ENCODE results near the gene RCBTB1. TPM values are rescaled to one million over a fixed set of nuclear protein-coding genes. Genes with fewer than 3 reads are reported as not detected.
A peak's percentile ranks its signal among the peaks of the same experiment; 100 is the strongest.
"Not testable (repeated sequence)": the region's sequence is repeated elsewhere in the genome, so short reads cannot be mapped to it uniquely, and the experiment has no call there.

RCBTB1 gene
- total RNA-seq, 1 donor from 2014 or later: 14.9 TPM

DNA sequence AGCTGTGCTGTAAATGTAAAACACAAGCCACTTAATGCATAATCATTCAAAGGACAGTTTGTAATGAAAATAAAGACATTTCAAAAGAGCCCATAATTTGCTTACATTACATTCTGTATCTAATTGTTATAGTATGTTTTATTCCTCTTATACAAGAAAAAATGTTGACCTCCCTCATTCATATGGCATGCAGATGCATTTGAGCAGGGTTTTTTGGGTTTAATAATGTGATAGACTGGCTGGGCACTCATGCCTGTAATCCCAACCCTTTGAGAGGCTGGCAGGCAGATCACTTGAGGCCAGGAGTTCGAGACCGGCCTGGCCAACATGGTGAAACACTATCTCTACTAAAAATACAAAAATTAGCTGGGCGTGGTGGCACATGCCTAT, 31.3 kb upstream of the RCBTB1 start:
- H3K36me3 Mint-ChIP-seq (ENCODE audit: low read depth): no peaks in the 10 kb centered on the region
- DNase-seq (ENCODE audit: low spot score): no peak
- no peaks in the 10 kb centered on the region for H3K4me1 Mint-ChIP-seq (ENCODE audit: low read depth)
- H3K27me3 Mint-ChIP-seq (ENCODE audit: insufficient read depth): no peaks in the 10 kb centered on the region
- intact Hi-C loops (cut with micrococcal nuclease): no loop called here
- no peaks in the 10 kb centered on the region for H3K9me3 Mint-ChIP-seq
- H3K4me3 Mint-ChIP-seq: no peak overlapping the region
- no peak overlapping the region for H3K27ac Mint-ChIP-seq

DNA sequence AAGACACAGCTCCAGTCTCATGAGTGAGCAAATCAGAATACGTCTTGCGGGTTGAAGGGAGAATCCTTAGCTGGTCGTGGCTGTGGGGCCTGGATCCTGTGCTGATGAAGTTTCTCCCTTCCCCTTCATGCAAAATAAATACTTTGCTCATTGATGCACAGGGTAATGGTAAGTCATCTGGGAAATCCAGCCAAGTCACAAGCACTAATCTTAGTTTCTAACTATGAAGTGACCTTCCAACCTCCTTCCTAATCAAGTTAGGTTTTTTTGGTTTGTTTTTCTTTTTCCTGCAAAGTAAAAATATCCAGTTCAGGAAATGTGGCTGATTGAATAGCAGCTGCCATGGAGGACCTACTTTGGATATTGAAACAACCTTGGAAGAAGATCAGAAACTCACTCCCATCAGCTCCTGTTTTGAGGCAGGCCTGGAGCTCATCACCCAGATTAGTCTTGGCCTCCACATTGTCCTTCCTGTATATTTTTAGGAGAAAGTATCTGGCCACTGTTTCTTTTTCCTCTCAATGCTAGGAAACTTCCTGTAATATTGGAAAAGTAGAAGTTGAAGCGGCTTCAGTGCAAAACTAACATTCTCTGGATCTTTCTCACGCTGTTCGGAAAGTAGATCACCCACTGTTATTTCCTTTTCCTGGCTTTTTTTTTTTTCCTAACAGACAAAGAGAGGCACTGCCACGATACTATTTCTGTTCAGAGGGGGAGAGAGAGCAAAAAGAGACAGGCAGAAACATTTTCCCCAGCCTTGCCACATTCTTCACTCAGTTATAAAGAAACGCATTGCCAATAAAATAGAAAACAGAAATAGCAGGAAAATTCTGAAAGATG, 30.7 kb upstream of the RCBTB1 start:
- DNase-seq (ENCODE audit: low spot score): no peak
- Mint-ChIP-seq H3K27me3 (ENCODE audit: insufficient read depth) (no peaks in the 10 kb centered on the region), H3K9me3 (no peaks in the 10 kb centered on the region), H3K36me3 (ENCODE audit: low read depth) (no peaks in the 10 kb centered on the region), H3K27ac (no peak overlapping the region), H3K4me3 (no peak overlapping the region), H3K4me1 (ENCODE audit: low read depth) (no peaks in the 10 kb centered on the region)
- intact Hi-C loops (cut with micrococcal nuclease): no loop called here

DNA sequence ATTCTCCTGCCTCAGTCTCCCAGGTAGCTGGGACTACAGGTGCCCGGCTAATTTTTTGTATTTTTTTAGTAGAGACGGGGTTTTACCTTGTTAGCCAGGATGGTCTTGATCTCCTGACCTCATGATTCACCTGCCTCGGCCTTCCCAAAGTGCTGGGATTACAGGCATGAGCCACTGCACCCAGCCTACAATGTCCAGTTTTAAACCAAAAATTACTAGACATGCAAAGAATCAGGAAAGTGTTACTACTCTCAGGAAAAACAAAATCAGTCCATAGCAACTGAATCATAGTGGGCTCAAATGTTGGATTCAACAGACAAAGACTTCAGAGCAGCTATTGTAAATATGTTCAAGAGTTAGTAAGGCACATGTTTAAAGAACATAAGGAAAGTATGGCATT, 26.7 kb upstream of the RCBTB1 start:
- intact Hi-C loops (cut with micrococcal nuclease); H3K27ac Mint-ChIP-seq; H3K27me3 Mint-ChIP-seq (ENCODE audit: insufficient read depth); H3K36me3 Mint-ChIP-seq (ENCODE audit: low read depth); H3K4me1 Mint-ChIP-seq (ENCODE audit: low read depth); H3K4me3 Mint-ChIP-seq; H3K9me3 Mint-ChIP-seq; DNase-seq (ENCODE audit: low spot score): not testable (repeated sequence)

DNA sequence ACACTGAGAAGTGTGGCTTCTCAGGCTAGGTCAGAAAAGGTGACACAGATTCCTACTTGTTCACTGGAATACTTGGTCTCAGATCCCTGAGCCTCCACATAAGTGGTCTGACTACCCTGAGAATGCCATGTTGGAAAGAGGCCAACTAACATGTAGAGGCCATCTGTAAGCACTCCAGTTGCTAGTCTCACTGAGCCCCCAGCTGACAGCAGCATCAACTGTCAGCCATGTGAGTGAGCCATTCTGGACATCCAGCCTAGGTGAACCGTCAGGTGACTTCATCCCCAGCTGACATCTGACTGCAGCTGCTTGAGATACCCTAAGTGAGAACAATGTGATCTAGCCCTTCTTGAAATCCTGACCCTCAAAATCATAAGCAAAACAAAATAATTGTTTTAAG, 24.8 kb upstream of the RCBTB1 start:
- H3K27ac Mint-ChIP-seq: no peak overlapping the region
- H3K9me3 Mint-ChIP-seq: no peaks in the 10 kb centered on the region
- H3K36me3 Mint-ChIP-seq (ENCODE audit: low read depth): no peaks in the 10 kb centered on the region
- intact Hi-C loops (cut with micrococcal nuclease): no loop called here
- no peak for DNase-seq (ENCODE audit: low spot score)
- peaks cover 8% of the 10 kb centered on the region for H3K4me1 Mint-ChIP-seq (ENCODE audit: low read depth)
- H3K27me3 Mint-ChIP-seq (ENCODE audit: insufficient read depth): no peaks in the 10 kb centered on the region
- no peak overlapping the region for H3K4me3 Mint-ChIP-seq

DNA sequence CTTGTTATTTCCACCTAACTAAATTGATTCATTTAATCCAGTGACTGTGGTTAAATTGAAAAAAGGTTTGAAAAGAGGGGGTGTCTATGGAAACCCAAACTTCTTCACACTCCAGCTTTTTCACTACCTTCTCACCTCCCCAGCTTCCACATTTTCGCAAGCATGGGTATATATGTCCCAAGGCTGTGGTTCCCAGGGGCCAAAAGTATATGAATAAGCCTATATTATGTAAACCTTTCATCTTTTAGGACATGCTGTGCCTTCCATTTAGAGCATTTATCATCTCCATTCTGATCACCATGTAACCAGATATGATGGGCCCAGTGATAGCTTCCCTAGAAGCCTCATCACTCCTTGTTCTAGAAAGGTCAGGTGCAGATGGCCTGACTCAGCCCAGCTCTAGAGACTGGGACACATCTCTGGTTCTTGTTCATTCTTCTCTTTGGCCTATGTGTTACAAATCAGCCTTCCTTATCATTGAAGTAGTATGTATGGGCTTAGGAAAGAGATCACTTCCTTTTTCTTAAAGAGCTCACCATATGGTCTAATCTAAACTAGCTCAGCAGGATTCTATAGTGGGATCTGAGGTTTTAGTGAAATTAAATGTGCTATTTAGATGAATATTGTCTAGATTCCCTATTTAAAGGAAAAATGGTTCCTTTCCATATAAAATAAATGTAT, 23.4 kb upstream of the RCBTB1 start:
- no peak for DNase-seq (ENCODE audit: low spot score)
- no peaks in the 10 kb centered on the region for H3K27me3 Mint-ChIP-seq (ENCODE audit: insufficient read depth)
- peaks cover 13% of the 10 kb centered on the region for H3K4me1 Mint-ChIP-seq (ENCODE audit: low read depth)
- intact Hi-C loops (cut with micrococcal nuclease): loop anchor here (5.0 kb wide), 2 partner anchors 239 to 511 kb away; no protein-coding TSS in a partner anchor
- no peak overlapping the region for H3K4me3 Mint-ChIP-seq
- H3K9me3 Mint-ChIP-seq: no peaks in the 10 kb centered on the region
- no peaks in the 10 kb centered on the region for H3K36me3 Mint-ChIP-seq (ENCODE audit: low read depth)
- no peak overlapping the region for H3K27ac Mint-ChIP-seq

DNA sequence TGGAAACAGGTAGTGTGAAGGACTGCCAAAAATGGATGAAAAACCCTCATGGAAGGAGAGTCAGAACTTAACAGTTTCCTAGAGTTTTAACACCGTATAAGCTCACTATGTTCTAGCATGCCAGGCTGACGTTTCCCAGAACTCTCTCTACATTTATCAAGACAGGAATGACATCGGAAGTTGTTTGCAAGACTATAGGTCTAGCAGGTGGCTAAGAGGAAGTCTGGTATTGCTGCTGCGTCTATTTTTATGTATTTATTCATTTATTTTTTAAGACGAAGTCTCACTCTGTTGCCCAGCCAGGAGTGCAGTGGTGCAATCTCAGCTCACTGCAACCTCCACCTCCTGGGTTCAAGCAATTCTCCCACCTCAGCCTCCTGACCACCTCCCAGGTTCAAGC, 22.4 kb upstream of the RCBTB1 start:
- Mint-ChIP-seq H3K4me1 (ENCODE audit: low read depth) (peaks cover 13% of the 10 kb centered on the region), H3K27me3 (ENCODE audit: insufficient read depth) (no peaks in the 10 kb centered on the region), H3K36me3 (ENCODE audit: low read depth) (no peaks in the 10 kb centered on the region), H3K9me3 (no peaks in the 10 kb centered on the region), H3K4me3 (no peak overlapping the region), H3K27ac (no peak overlapping the region)
- DNase-seq (ENCODE audit: low spot score): no peak
- intact Hi-C loops (cut with micrococcal nuclease): loop anchor here (1.0 to 5.0 kb wide), 8 partner anchors 22 to 510 kb away; partner anchors contain the start of genes CAB39L, PHF11, RCBTB1 and SETDB2

DNA sequence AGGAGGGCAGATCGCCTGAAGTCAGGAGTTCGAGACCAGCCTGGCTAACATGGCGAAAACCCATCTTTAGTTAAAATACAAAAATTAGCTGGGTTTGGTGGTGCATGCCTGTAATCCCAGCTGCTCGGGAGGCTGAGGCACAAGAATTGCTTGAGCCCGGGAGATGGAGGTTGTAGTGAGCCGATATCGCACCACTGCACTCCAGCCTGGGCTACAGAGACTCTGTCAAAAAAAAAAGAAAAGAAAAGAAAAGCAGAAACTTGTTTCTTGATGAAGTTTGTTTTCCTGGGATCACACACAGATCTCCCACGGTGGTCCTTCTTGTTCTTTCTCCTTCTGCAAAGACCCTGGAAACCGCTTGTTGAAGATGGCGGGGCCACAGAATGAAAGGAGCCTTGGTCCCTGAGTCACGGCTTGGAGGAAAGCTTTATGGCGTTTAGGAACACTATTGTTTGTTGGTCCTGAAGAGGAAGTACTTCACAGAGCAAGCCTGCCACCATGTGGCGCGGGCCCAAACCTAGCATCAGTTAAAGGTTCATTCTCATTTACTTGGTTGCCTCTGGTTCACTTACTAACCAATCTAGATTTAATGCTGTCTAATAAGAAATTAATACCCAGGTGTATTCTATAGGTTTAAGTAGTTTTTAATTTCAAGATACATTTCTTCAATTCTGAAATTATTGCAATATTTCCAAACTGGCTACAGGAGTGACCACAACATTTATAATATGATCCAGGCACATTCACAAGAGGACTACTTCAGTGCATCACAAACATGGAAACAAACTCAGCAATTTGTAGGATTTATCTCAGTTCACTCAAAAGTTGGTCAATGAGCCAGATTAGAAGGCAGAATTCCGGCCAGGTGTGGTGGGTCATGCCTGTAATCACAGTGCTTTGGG, 21.6 kb upstream of the RCBTB1 start:
- H3K27ac Mint-ChIP-seq: peak overlapping the region; percentile 76
- peak overlapping the region; percentile 80 for H3K4me3 Mint-ChIP-seq
- no peaks in the 10 kb centered on the region for H3K36me3 Mint-ChIP-seq (ENCODE audit: low read depth)
- peaks cover 13% of the 10 kb centered on the region for H3K4me1 Mint-ChIP-seq (ENCODE audit: low read depth)
- H3K27me3 Mint-ChIP-seq (ENCODE audit: insufficient read depth): no peaks in the 10 kb centered on the region
- intact Hi-C loops (cut with micrococcal nuclease): loop anchor here (1.0 to 5.0 kb wide), 8 partner anchors 22 to 510 kb away; partner anchors contain the start of genes CAB39L, PHF11, RCBTB1 and SETDB2
- no peaks in the 10 kb centered on the region for H3K9me3 Mint-ChIP-seq
- DNase-seq (ENCODE audit: low spot score): peak; percentile 69

- intact Hi-C loops (cut with micrococcal nuclease): no loop called here
- no peak for DNase-seq (ENCODE audit: low spot score)
- no peak overlapping the region for H3K27ac Mint-ChIP-seq
- peaks cover 13% of the 10 kb centered on the region for H3K4me1 Mint-ChIP-seq (ENCODE audit: low read depth)
- H3K27me3 Mint-ChIP-seq (ENCODE audit: insufficient read depth): peaks cover under 1% of the 10 kb centered on the region
- H3K9me3 Mint-ChIP-seq: no peaks in the 10 kb centered on the region
- H3K4me3 Mint-ChIP-seq: no peak overlapping the region
- H3K36me3 Mint-ChIP-seq (ENCODE audit: low read depth): no peaks in the 10 kb centered on the region
These were observed 19.2 kb upstream of the RCBTB1 start for GRCh38 chr13:49604570-49604969.

- H3K9me3 Mint-ChIP-seq; H3K27ac Mint-ChIP-seq; intact Hi-C loops (cut with micrococcal nuclease); DNase-seq (ENCODE audit: low spot score); H3K27me3 Mint-ChIP-seq (ENCODE audit: insufficient read depth); H3K36me3 Mint-ChIP-seq (ENCODE audit: low read depth); H3K4me3 Mint-ChIP-seq: not testable (repeated sequence)
- peaks cover 13% of the 10 kb centered on the region for H3K4me1 Mint-ChIP-seq (ENCODE audit: low read depth)
These were observed 17.3 kb upstream of the RCBTB1 start for GRCh38 chr13:49602615-49603014.

- Mint-ChIP-seq H3K27me3 (ENCODE audit: insufficient read depth) (peaks cover 2% of the 10 kb centered on the region), H3K27ac (no peak overlapping the region)
- intact Hi-C loops (cut with micrococcal nuclease): no loop called here
These were observed 16.6 kb upstream of the RCBTB1 start for GRCh38 chr13:49602005-49602404.

DNA sequence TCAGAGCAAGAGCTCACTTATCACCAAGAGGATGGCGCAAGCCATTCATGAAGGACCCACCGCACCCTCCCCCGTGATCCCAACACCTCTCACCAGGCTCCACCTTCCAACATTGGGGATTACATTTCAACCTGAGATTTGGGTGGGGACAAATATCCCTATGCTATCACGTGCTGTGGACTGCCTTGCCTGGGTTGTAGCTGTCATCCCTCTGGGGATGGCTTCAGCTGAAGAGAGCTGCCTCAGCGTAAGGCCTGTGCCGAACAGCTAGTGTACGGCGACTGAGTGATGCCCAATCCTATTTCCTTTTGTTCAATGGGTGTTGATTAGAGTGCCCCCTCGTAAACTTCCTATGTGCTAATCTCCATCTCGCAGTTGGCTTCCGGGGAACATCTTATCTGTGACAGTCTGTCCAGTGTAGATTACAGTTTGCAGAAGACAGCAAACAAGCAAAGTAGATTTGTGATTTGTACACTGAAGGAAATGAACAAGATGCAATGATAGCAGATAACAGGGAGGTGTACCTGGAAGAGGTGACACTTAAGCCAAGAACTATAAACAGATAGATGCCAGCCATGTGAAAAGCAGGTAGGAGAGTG, 11.8 kb upstream of the RCBTB1 start:
- no peak overlapping the region for H3K27ac Mint-ChIP-seq
- intact Hi-C loops (cut with micrococcal nuclease): no loop called here
- H3K9me3 Mint-ChIP-seq: no peaks in the 10 kb centered on the region
- H3K4me1 Mint-ChIP-seq (ENCODE audit: low read depth): no peaks in the 10 kb centered on the region
- H3K27me3 Mint-ChIP-seq (ENCODE audit: insufficient read depth): peaks cover 2% of the 10 kb centered on the region
- DNase-seq (ENCODE audit: low spot score): no peak
- no peaks in the 10 kb centered on the region for H3K36me3 Mint-ChIP-seq (ENCODE audit: low read depth)
- H3K4me3 Mint-ChIP-seq: no peak overlapping the region

More at GRCh38 chr13:49602005-49602404, 16.6 kb upstream of the RCBTB1 start:
- DNase-seq (ENCODE audit: low spot score): no peak
- peaks cover 8% of the 10 kb centered on the region for H3K4me1 Mint-ChIP-seq (ENCODE audit: low read depth)
- H3K9me3 Mint-ChIP-seq: no peaks in the 10 kb centered on the region
- no peak overlapping the region for H3K4me3 Mint-ChIP-seq
- H3K36me3 Mint-ChIP-seq (ENCODE audit: low read depth): no peaks in the 10 kb centered on the region

- peaks cover 5% of the 10 kb centered on the region for H3K27me3 Mint-ChIP-seq (ENCODE audit: insufficient read depth)
- no peak overlapping the region for H3K27ac Mint-ChIP-seq
- H3K9me3 Mint-ChIP-seq: no peaks in the 10 kb centered on the region
- H3K4me1 Mint-ChIP-seq (ENCODE audit: low read depth): no peaks in the 10 kb centered on the region
- no peaks in the 10 kb centered on the region for H3K36me3 Mint-ChIP-seq (ENCODE audit: low read depth)
- DNase-seq (ENCODE audit: low spot score): no peak
- no peak overlapping the region for H3K4me3 Mint-ChIP-seq
- intact Hi-C loops (cut with micrococcal nuclease): no loop called here
These were observed 10.9 kb upstream of the RCBTB1 start for GRCh38 chr13:49596221-49596620.

Measured in activated T-helper 1 cell treated with anti-CD3 and anti-CD28 coated beads, Interleukin-12 subunit alpha, Interleukin-12 subunit beta, Interleukin-2, Interleukin-4 antibody, amounts not matched to agents 30 ng/mL and 10 ng/mL and 1 ng/mL, durations not matched to agents 14 hours and 24 hours and 36 hours (primary cell).